ENCODE measurements around the gene ABCB8. TPM values are rescaled to one million over a fixed set of nuclear protein-coding genes. Genes with fewer than 3 reads are reported as not detected.

The ABCB8 gene
- total and polyA plus RNA-seq, 9 of the 15 experiments (the other 6 are each of a cell fraction or from before 2014, with no cell fraction given), result 7.6 to 106 (median 36.3) TPM

DNA sequence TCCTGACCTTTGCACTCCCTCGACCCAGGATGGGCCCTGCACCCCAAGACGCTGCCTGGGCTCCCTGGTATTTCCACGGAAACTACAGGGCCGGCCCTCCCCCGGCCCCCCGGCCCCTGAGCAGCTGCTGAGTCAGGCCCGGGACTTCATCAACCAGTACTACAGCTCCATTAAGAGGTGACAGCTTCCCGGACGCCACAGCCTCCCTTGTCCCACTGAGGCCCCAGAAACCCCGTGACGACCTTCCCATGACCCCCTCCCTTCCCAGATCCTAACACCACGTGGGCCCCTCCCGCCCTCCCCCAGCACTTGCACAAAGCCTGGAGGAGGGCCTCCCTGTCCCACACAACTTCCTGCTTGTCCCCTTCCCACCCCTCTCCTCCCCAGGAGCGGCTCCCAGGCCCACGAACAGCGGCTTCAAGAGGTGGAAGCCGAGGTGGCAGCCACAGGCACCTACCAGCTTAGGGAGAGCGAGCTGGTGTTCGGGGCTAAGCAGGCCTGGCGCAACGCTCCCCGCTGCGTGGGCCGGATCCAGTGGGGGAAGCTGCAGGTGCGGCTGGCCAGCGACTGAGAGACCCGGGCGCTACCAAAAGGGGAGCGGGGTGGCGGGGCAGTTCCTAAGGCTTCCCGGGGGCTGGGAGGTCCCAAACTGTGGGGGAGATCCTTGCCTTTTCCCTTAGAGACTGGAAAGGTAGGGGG lies 31.7 kb upstream of the ABCB8 start (continued):
- TF ChIP-seq ZBTB9 (CRISPR knock-in tag; IDR thresholded peaks at IDR 0.05) (peak; percentile 20; the same call in 1 of the 2 replicates), CBFB (CRISPR knock-in tag; IDR thresholded peaks at IDR 0.05) (no peak), NFIX (CRISPR knock-in tag; IDR thresholded peaks at IDR 0.05; ENCODE audit: low read depth) (no peak), HLTF (IDR thresholded peaks at IDR 0.05) (no peak), DACH1 (IDR thresholded peaks at IDR 0.05; ENCODE audit: partially characterized antibody) (no peak), NFIC (IDR thresholded peaks at IDR 0.05) (peak; percentile 16; the same call in 1 of the 2 replicates), C11orf30 (IDR thresholded peaks at IDR 0.05; ENCODE audit: low read depth) (no peak), E2F8 (IDR thresholded peaks at IDR 0.05; ENCODE audit: low read depth, partially characterized antibody) (no peak), PHF21A (IDR thresholded peaks at IDR 0.05; ENCODE audit: borderline replicate concordance, low read depth) (no peak), SREBF1 (IDR thresholded peaks at IDR 0.05; ENCODE audit: borderline replicate concordance, low read depth, low read length) (no peak), FUS (optimal IDR thresholded peaks at IDR 0.05; ENCODE audit: low read depth, low read length) (no peak), POLR3A (IDR thresholded peaks at IDR 0.05; ENCODE audit: borderline replicate concordance, extremely low read depth, insufficient read depth, insufficient read length) (no peak), ZNF282 (CRISPR knock-in tag; IDR thresholded peaks at IDR 0.05) (no peak), PATZ1 (CRISPR knock-in tag; IDR thresholded peaks at IDR 0.05; ENCODE audit: borderline replicate concordance) (no peak), MEF2D (tag; conservative IDR thresholded peaks at IDR 0.05; ENCODE audit: low read depth) (no peak), HES1 (IDR thresholded peaks at IDR 0.05; ENCODE audit: low read depth) (no peak), GTF2F1 (IDR thresholded peaks at IDR 0.05; ENCODE audit: low read depth, low read length) (no peak), ZBTB8A (IDR thresholded peaks at IDR 0.05; ENCODE audit: partially characterized antibody) (no peak)
- TF ChIP-seq, protein P1, sequence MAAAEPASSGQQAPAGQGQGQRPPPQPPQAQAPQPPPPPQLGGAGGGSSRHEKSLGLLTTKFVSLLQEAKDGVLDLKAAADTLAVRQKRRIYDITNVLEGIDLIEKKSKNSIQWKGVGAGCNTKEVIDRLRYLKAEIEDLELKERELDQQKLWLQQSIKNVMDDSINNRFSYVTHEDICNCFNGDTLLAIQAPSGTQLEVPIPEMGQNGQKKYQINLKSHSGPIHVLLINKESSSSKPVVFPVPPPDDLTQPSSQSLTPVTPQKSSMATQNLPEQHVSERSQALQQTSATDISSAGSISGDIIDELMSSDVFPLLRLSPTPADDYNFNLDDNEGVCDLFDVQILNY (CRISPR knock-in tag; IDR thresholded peaks at IDR 0.05), result no peak

Data from K562 (cell line).